HepG2 (cell line): ENCODE data around the gene CNTNAP3B.
"Not testable (repeated sequence)": the region's sequence is repeated elsewhere in the genome, so short reads cannot be mapped to it uniquely, and the experiment has no call there.

Source experiments
- ARHGAP35 ChIP-seq: sonication (generic); formaldehyde crosslinking; IDR thresholded peaks from 2 replicates; pipeline ENCODE4 v1.9.0; 2022; ENCODE audit warnings: mild to moderate bottlenecking, inconsistent platforms, moderate library complexity, missing genetic modification reagents, borderline replicate concordance
- MAFK ChIP-seq, 2 experiments: IDR thresholded peaks in 1 of 2; conservative IDR thresholded peaks in 1 of 2; 2 replicates each; pipeline ENCODE4 v1.6.1; 2011; ENCODE audit warnings: improper control_type of control experiment in 2 of 2, low read length in 2 of 2
- SMAD3 ChIP-seq: sonication (generic); formaldehyde crosslinking; IDR thresholded peaks from 2 replicates; pipeline ENCODE4 v1.4.0; 2020; ENCODE audit warnings: missing genetic modification reagents
- STAT5B ChIP-seq: sonication (generic); formaldehyde crosslinking; IDR thresholded peaks from 2 replicates; pipeline ENCODE4 v1.4.0; 2020; ENCODE audit warnings: missing genetic modification reagents
- YY1 ChIP-seq: IDR thresholded peaks from 2 replicates; pipeline ENCODE4 v1.6.1; 2011; ENCODE audit warnings: low read length, low read depth, moderate library complexity, mild to moderate bottlenecking; ENCODE audit not compliant: insufficient read depth, insufficient replicate concordance
- ZZZ3 ChIP-seq: sonication (generic); formaldehyde crosslinking; IDR thresholded peaks from 2 replicates; pipeline ENCODE4 v1.4.0; 2020; ENCODE audit warnings: missing genetic modification reagents, mild to moderate bottlenecking, borderline replicate concordance
- TF ChIP-seq, protein P1 (sequence below): sonication (generic); formaldehyde crosslinking; IDR thresholded peaks from 2 replicates; pipeline ENCODE4 v1.5.0; 2020; ENCODE audit warnings: mild to moderate bottlenecking, missing genetic modification reagents, moderate library complexity
- TF ChIP-seq, protein P2 (sequence below): sonication (generic); formaldehyde crosslinking; IDR thresholded peaks from 2 replicates; pipeline ENCODE4 v1.8.1; 2022; ENCODE audit warnings: low read depth, mild to moderate bottlenecking, missing genetic modification reagents

DNA sequence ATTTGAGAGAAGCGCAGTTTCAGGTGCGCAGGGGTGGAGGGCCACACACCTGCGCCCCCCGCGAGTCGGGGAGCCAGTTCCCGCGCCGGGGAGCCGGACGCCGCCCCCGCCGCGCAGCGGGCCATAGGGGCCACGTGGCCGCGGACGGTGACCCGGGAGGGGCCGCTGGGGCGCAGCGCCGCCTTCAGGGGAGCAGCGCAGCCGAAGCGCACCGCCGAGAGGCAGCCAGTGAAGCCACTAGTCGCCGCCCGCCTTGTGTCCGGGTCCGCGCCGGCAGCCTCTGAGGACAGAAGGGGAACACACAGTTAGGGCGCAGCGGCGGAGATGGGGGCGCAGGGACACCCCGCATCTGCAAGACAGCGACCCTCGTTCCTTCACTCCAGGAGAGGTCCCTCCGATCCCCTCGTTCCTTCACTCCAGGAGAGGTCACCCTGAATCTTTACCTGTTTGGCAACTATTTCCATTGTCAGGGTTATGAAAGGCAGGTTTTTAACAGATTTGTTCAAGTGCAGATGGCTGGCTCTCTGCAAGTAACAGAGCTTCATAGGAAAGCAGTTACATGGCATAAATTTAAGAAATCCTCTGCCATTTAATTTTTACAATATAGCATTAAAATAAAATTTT lies 230.4 kb downstream of the CNTNAP3B start:
- not testable (repeated sequence) for TF ChIP-seq ARHGAP35; STAT5B; ZZZ3 (CRISPR knock-in tag); YY1; SMAD3; MAFK (conservative IDR thresholded peaks at IDR 0.05 in 1 of 2, IDR thresholded peaks at IDR 0.05 in 1 of 2; ENCODE audit: low read length in 2 of 2)
- TF ChIP-seq, protein P1, sequence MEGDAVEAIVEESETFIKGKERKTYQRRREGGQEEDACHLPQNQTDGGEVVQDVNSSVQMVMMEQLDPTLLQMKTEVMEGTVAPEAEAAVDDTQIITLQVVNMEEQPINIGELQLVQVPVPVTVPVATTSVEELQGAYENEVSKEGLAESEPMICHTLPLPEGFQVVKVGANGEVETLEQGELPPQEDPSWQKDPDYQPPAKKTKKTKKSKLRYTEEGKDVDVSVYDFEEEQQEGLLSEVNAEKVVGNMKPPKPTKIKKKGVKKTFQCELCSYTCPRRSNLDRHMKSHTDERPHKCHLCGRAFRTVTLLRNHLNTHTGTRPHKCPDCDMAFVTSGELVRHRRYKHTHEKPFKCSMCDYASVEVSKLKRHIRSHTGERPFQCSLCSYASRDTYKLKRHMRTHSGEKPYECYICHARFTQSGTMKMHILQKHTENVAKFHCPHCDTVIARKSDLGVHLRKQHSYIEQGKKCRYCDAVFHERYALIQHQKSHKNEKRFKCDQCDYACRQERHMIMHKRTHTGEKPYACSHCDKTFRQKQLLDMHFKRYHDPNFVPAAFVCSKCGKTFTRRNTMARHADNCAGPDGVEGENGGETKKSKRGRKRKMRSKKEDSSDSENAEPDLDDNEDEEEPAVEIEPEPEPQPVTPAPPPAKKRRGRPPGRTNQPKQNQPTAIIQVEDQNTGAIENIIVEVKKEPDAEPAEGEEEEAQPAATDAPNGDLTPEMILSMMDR, result not testable (repeated sequence)
- TF ChIP-seq, protein P2, sequence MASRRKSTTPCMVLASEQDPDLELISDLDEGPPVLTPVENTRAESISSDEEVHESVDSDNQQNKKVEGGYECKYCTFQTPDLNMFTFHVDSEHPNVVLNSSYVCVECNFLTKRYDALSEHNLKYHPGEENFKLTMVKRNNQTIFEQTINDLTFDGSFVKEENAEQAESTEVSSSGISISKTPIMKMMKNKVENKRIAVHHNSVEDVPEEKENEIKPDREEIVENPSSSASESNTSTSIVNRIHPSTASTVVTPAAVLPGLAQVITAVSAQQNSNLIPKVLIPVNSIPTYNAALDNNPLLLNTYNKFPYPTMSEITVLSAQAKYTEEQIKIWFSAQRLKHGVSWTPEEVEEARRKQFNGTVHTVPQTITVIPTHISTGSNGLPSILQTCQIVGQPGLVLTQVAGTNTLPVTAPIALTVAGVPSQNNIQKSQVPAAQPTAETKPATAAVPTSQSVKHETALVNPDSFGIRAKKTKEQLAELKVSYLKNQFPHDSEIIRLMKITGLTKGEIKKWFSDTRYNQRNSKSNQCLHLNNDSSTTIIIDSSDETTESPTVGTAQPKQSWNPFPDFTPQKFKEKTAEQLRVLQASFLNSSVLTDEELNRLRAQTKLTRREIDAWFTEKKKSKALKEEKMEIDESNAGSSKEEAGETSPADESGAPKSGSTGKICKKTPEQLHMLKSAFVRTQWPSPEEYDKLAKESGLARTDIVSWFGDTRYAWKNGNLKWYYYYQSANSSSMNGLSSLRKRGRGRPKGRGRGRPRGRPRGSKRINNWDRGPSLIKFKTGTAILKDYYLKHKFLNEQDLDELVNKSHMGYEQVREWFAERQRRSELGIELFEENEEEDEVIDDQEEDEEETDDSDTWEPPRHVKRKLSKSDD (CRISPR knock-in tag), result not testable (repeated sequence)
